Spleen (tissue), 11 donors: ENCODE results near the gene IFT88. TPM values are rescaled to one million over a fixed set of nuclear protein-coding genes. Genes with fewer than 3 reads are reported as not detected.

ENCODE experiments used
- DNase-seq: peaks from one replicate; pipeline ENCODE4 v3.0.0-alpha.2; 2020
- H3K27ac ChIP-seq, 8 donors: fragments of 200-600 bp; sonication (generic) in 7 of 8; 1 replicate in 4 of 8; 2 replicates in 4 of 8; pipeline versions ENCODE4 v1.5.0 to v1.8.0; 2016 to 2021; ENCODE audit warnings: inconsistent platforms in 4 of 8, mild to moderate bottlenecking in 4 of 8, moderate library complexity in 1 of 8
- H3K27me3 ChIP-seq, 7 donors: fragments of 200-600 bp; sonication (generic) in 6 of 7; replicated peaks in 1 of 7; 1 replicate in 4 of 7; 2 replicates in 3 of 7; pipeline versions ENCODE4 v1.5.0 to v1.8.0; 2016 to 2021; ENCODE audit warnings: inconsistent platforms in 3 of 7, mild to moderate bottlenecking in 1 of 7
- H3K36me3 ChIP-seq, 6 donors: fragments of 200-600 bp; sonication (generic) in 5 of 6; 1 replicate in 4 of 6; 2 replicates in 2 of 6; pipeline versions ENCODE4 v1.5.0 to v1.8.0; 2016 to 2021; ENCODE audit warnings: inconsistent platforms in 2 of 6
- H3K4me1 ChIP-seq, 6 donors: fragments of 200-600 bp; sonication (generic) in 5 of 6; 1 replicate in 3 of 6; 2 replicates in 3 of 6; pipeline versions ENCODE4 v1.5.0 to v1.8.0; 2016 to 2021; ENCODE audit warnings: inconsistent platforms in 3 of 6
- H3K4me3 ChIP-seq, 8 donors: fragments of 200-600 bp; sonication (generic) in 7 of 8; 1 replicate in 4 of 8; 2 replicates in 4 of 8; pipeline versions ENCODE4 v1.5.0 to v1.8.0; 2016 to 2021; ENCODE audit warnings: inconsistent platforms in 4 of 8, mild to moderate bottlenecking in 4 of 8, moderate library complexity in 2 of 8
- H3K9me3 ChIP-seq, 8 donors: fragments of 200-600 bp; sonication (generic) in 7 of 8; 1 replicate in 4 of 8; 2 replicates in 4 of 8; pipeline versions ENCODE4 v1.5.0 to v1.8.0; 2016 to 2021; ENCODE audit warnings: inconsistent platforms in 4 of 8
- POLR2A ChIP-seq, 3 donors: fragments of 450-650 bp; IDR thresholded peaks; one replicate each; pipeline ENCODE4 v1.5.1; 2017; ENCODE audit warnings: antibody characterized with exemption in 3 of 3, mild to moderate bottlenecking in 1 of 3
- POLR2AphosphoS5 ChIP-seq, 3 donors: sonication (generic); formaldehyde crosslinking; IDR thresholded peaks; one replicate each; pipeline ENCODE4 v1.5.1; 2017; ENCODE audit warnings: antibody characterized with exemption in 3 of 3
- WGBS, 5 donors: extraction: QIAGEN DNeasy Blood & Tissue Kit in 3 of 5; methylation state at CpG; one replicate each; pipeline versions ENCODE4 v1.1.5 to v1.1.7; 2013 to 2018; 5-methylcytosine and 5-hydroxymethylcytosine counted together
- intact Hi-C: fragments of 100-400 bp; cut with DNase I; formaldehyde crosslinking; loops from one replicate; pipeline ENCODE4 v1.15.0; 2023; ENCODE audit warnings: low total_unique reads
- polyA plus RNA-seq, 3 donors: library from polyadenylated mRNA; stranded (reverse); fragments of 200-250 nt; gene quantifications; one replicate each; pipeline ENCODE4 v1.2.1, GENCODE V29; 2013
- total RNA-seq, 7 donors: library from RNA; depleted of rRNA in 3 of 7; stranded (reverse); fragments of >200 nt in 3 of 7; fragmentation: NEBNext Ultra II Directional in 4 of 7; extraction: Animal tissue kit (Norgen Biotek cat#: 25700) in 4 of 7; gene quantifications; one replicate each; pipeline versions ENCODE4 v1.1.0 to v1.2.1, GENCODE V29; 2016 to 2021
- TF ChIP-seq, protein P1 (sequence below), 11 experiments: fragments of 200-600 bp in 7 of 11; fragments of 450-650 bp in 4 of 11; sonication (generic) in 4 of 11; IDR thresholded peaks in 8 of 11; conservative IDR thresholded peaks in 3 of 11; 1 replicate in 7 of 11; 2 replicates in 4 of 11; pipeline versions ENCODE4 v1.4.0 to v1.8.0; 2016 to 2021; ENCODE audit warnings: antibody characterized with exemption in 11 of 11, inconsistent platforms in 4 of 11, mild to moderate bottlenecking in 1 of 11
- donor health status: healthy with polysubstance abuse.
- donor health status: DM: no; HTN: no; CAD: no; lungs with moderate emphysema.
- donor health status: DM: no; HTN: no; CAD: no.
- donor health status: Bipolar disorder and iron deficiency.
- donor health status: healthy.
- donor health status: DM: no; HTN: no; CAD: no.
- donor health status: DM: yes; HTN: yes; CAD: no.

IFT88 gene
- total and polyA plus RNA-seq, 10 donors = 7.7 to 25.5 (median 13.6) TPM

DNA sequence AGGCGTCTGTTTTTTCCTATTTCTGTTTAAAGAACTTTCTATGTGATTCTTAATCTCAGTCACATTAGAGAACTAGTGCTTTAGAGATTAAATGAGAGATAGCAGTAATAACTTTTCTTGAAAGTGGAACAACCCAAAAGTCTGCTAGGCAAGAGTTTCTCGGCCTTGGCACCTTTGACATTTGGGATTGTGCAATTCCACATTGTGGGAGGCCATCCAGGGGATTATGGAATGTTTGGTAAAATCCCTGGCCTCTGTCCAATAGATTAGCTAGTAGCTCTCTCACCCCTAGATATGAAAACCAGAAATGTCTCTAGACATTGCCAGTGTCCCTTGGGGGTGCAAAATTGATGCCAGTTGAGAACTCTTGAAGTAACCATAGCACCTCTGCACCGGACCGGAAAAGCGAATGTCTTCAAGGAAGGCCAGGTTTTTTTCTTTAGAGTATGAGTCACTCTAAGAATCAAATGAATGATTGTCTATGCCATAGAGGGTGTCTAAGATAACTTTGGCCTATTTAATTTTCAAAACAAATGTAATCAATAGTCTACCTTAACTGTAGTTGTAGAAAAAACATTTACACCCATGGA, 91.6 kb downstream of the IFT88 start:
- intact Hi-C loops = no loop called here
- peaks cover 0 to 44% (median 3%) of the 10 kb centered on the region in 6 donors for H3K36me3 ChIP-seq
- TF ChIP-seq POLR2A (IDR thresholded peaks at IDR 0.05) = no peak
- TF ChIP-seq, protein P1, sequence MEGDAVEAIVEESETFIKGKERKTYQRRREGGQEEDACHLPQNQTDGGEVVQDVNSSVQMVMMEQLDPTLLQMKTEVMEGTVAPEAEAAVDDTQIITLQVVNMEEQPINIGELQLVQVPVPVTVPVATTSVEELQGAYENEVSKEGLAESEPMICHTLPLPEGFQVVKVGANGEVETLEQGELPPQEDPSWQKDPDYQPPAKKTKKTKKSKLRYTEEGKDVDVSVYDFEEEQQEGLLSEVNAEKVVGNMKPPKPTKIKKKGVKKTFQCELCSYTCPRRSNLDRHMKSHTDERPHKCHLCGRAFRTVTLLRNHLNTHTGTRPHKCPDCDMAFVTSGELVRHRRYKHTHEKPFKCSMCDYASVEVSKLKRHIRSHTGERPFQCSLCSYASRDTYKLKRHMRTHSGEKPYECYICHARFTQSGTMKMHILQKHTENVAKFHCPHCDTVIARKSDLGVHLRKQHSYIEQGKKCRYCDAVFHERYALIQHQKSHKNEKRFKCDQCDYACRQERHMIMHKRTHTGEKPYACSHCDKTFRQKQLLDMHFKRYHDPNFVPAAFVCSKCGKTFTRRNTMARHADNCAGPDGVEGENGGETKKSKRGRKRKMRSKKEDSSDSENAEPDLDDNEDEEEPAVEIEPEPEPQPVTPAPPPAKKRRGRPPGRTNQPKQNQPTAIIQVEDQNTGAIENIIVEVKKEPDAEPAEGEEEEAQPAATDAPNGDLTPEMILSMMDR (IDR thresholded peaks at IDR 0.05 in 8 of 11, conservative IDR thresholded peaks at IDR 0.05 in 3 of 11) = no peak
- no peak for TF ChIP-seq POLR2AphosphoS5 (IDR thresholded peaks at IDR 0.05)
- no peak for DNase-seq
- H3K4me3 ChIP-seq = no peak overlapping the region
- WGBS, 5 donors = 71 to 96% (median 86%) methylated on average over 5 of the region's 5 CpGs
- H3K9me3 ChIP-seq = no peaks in the 10 kb centered on the region
- no peaks in the 10 kb centered on the region for H3K27me3 ChIP-seq
- no peak overlapping the region for H3K27ac ChIP-seq
- no peaks in the 10 kb centered on the region for H3K4me1 ChIP-seq

DNA sequence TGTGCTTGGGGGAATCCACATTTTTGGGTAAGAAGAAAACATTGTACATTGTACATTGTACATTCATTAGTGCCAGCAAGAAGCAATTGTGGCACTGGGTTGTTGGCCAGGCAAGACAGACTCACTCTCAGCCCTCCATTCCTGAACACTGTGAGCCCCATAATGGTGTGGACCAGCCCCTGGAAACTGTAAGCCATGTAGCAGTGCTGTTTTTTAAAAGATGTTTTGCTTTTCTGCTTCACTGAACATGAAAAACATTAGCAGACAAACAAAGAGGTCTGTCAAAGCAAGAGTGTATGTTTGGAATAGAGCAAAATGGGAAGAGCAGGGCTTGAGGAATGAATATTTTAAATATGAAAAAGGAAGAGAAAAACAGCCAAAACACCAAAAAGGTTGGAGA, 97.4 kb downstream of the IFT88 start:
- Histone ChIP-seq H3K4me1 (peaks cover 0 to 6% (median 0%) of the 10 kb centered on the region in 6 donors), H3K27ac (no peak overlapping the region), H3K9me3 (no peaks in the 10 kb centered on the region), H3K36me3 (peaks cover 0 to 31% (median 7%) of the 10 kb centered on the region in 6 donors), H3K4me3 (no peak overlapping the region), H3K27me3 (no peaks in the 10 kb centered on the region)
- TF ChIP-seq, protein P1 (IDR thresholded peaks at IDR 0.05 in 8 of 11, conservative IDR thresholded peaks at IDR 0.05 in 3 of 11) = no peak
- TF ChIP-seq POLR2AphosphoS5 (IDR thresholded peaks at IDR 0.05) (no peak), POLR2A (IDR thresholded peaks at IDR 0.05) (no peak)
- intact Hi-C loops = no loop called here
- no peak for DNase-seq

DNA sequence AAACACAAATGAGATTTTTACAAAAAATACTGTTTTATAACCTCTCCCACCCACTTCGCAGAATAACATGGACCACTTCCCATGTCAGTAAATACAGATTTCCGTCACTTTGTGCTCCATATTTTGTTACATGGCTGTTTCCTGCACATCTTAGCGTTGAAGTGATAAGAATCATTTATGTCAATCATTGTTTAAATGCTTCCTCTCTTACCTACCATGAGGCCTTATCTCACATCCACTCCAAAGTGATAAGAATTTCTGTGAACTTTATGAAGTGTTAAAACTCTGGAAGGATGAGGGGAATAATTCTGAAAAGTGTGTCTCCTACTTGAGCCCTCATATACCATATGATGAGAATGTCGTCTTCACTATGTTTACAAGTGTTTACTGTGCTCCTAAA, 100.0 kb downstream of the IFT88 start:
- H3K4me3 ChIP-seq = no peak overlapping the region
- no peak for DNase-seq
- WGBS, 5 donors = 59 to 75% (median 70%) methylated on average over 4 of the region's 4 CpGs
- TF ChIP-seq, protein P1 (IDR thresholded peaks at IDR 0.05 in 8 of 11, conservative IDR thresholded peaks at IDR 0.05 in 3 of 11) = no peak
- TF ChIP-seq POLR2A (IDR thresholded peaks at IDR 0.05) (no peak), POLR2AphosphoS5 (IDR thresholded peaks at IDR 0.05) (no peak)
- H3K36me3 ChIP-seq = peaks cover 0 to 32% (median 7%) of the 10 kb centered on the region in 6 donors
- no peaks in the 10 kb centered on the region for H3K9me3 ChIP-seq
- H3K4me1 ChIP-seq = peaks cover 0 to 6% (median 0%) of the 10 kb centered on the region in 6 donors
- no peak overlapping the region for H3K27ac ChIP-seq
- intact Hi-C loops = no loop called here
- H3K27me3 ChIP-seq = no peaks in the 10 kb centered on the region

DNA sequence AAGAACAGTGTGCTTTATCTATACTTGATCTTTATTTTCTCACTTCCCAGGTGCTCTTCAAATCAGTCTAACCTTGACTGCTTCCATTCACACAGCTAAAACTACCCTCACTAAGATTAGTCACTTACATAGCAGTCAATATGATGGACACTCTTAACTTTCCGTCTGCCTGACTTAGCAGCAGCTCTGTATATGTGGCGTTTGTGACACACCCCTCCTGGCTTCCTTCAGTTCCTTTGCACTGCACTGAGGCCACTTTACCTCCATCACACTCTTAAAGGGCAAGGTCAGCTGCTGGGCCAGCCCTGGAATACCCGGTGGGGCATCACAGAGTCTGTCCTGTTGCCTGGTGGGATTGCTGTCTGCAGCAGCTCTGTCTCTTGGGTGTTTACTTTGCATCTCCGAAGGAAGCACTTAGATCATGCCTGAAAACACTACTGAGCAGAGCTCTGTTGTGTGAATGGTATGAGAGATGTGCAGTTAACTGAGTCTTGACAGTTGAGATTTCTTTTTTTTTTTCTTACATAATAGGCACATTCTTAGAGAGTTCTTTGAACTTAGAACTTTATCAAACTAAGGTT, 101.0 kb downstream of the IFT88 start:
- Histone ChIP-seq H3K27me3 (no peaks in the 10 kb centered on the region), H3K4me1 (peaks cover 0 to 6% (median 0%) of the 10 kb centered on the region in 6 donors), H3K36me3 (peaks cover 0 to 41% (median 7%) of the 10 kb centered on the region in 6 donors), H3K27ac (peak overlapping the region in 2 of 8 donors; percentile 40 to 57), H3K4me3 (no peak overlapping the region), H3K9me3 (no peaks in the 10 kb centered on the region)
- TF ChIP-seq POLR2AphosphoS5 (IDR thresholded peaks at IDR 0.05) (no peak), POLR2A (IDR thresholded peaks at IDR 0.05) (no peak)
- TF ChIP-seq, protein P1 (IDR thresholded peaks at IDR 0.05 in 8 of 11, conservative IDR thresholded peaks at IDR 0.05 in 3 of 11) = no peak
- DNase-seq = no peak
- 40 to 54% (median 52%) methylated on average over 4 of the region's 4 CpGs for WGBS, 5 donors
- intact Hi-C loops = no loop called here
